GM23338 (cell line): ENCODE results near the gene SUSD4. TPM values are rescaled to one million over a fixed set of nuclear protein-coding genes. Genes with fewer than 3 reads are reported as not detected.

Experiments used
- ATAC-seq: fragments of 200-7000 bp; cut with Tn5 transposase; 3 replicates; pipeline ENCODE4 v1.9.1; 2020
- DNase-seq: peaks from one replicate; pipeline ENCODE4 v3.0.0-alpha.2; 2015; ENCODE audit warnings: low spot score
- H2AFZ ChIP-seq: fragments of 200-600 bp; sonication (generic); 2 replicates; pipeline ENCODE4 v1.8.0; 2016; ENCODE audit warnings: antibody characterized with exemption, mild to moderate bottlenecking, moderate library complexity
- H3F3A ChIP-seq: fragments of 200-600 bp; sonication (generic); replicated peaks from 2 replicates; pipeline ENCODE4 v1.8.0; 2017; ENCODE audit warnings: antibody characterized with exemption, mixed run types, low read depth
- H3K27ac ChIP-seq: fragments of 200-600 bp; sonication (generic); 2 replicates; pipeline ENCODE4 v1.6.1; 2016; ENCODE audit warnings: low read depth
- H3K27me3 ChIP-seq: fragments of 200-600 bp; sonication (generic); 2 replicates; pipeline ENCODE4 v1.8.0; 2016; ENCODE audit warnings: mild to moderate bottlenecking, mixed run types, moderate library complexity; ENCODE audit not compliant: insufficient read depth
- H3K36me3 ChIP-seq: fragments of 200-600 bp; sonication (generic); 2 replicates; pipeline ENCODE4 v1.8.0; 2016; ENCODE audit warnings: mild to moderate bottlenecking; ENCODE audit not compliant: insufficient read depth
- H3K4me1 ChIP-seq: fragments of 200-600 bp; sonication (generic); 2 replicates; pipeline ENCODE4 v1.8.0; 2016; ENCODE audit warnings: mild to moderate bottlenecking, moderate library complexity; ENCODE audit not compliant: insufficient read depth
- H3K4me2 ChIP-seq: fragments of 200-600 bp; sonication (generic); 2 replicates; pipeline ENCODE4 v1.7.1; 2017; ENCODE audit warnings: mixed run types
- H3K4me3 ChIP-seq: fragments of 200-600 bp; sonication (generic); 2 replicates; pipeline ENCODE4 v1.6.1; 2016; ENCODE audit warnings: mixed run types
- H3K79me2 ChIP-seq: fragments of 200-600 bp; sonication (generic); replicated peaks from 2 replicates; pipeline ENCODE4 v1.8.0; 2017; ENCODE audit warnings: mild to moderate bottlenecking; ENCODE audit not compliant: insufficient read depth
- H3K9me2 ChIP-seq: fragments of 200-600 bp; sonication (generic); 2 replicates; pipeline ENCODE4 v1.8.0; 2017; ENCODE audit not compliant: insufficient read depth
- H4K20me1 ChIP-seq: fragments of 200-600 bp; sonication (generic); replicated peaks from 2 replicates; pipeline ENCODE4 v1.8.0; 2017; ENCODE audit warnings: mild to moderate bottlenecking; ENCODE audit not compliant: insufficient read depth
- H3K27ac Mint-ChIP-seq: 2 replicates; pipeline ENCODE4 v1.8.0; 2020; ENCODE audit warnings: inconsistent platforms, mild to moderate bottlenecking, moderate library complexity, mixed read lengths
- H3K27me3 Mint-ChIP-seq: 3 replicates; pipeline ENCODE4 v1.8.0; 2022; ENCODE audit warnings: low read depth, mild to moderate bottlenecking, moderate library complexity, mixed read lengths, inconsistent platforms; ENCODE audit not compliant: insufficient read depth, poor library complexity
- H3K36me3 Mint-ChIP-seq: 3 replicates; pipeline ENCODE4 v1.8.0; 2021; ENCODE audit warnings: low read depth, mild to moderate bottlenecking, inconsistent platforms, moderate library complexity, mixed read lengths
- H3K4me1 Mint-ChIP-seq: 3 replicates; pipeline ENCODE4 v1.8.0; 2020; ENCODE audit warnings: mild to moderate bottlenecking, inconsistent platforms, mixed read lengths
- H3K4me3 Mint-ChIP-seq: 3 replicates; pipeline ENCODE4 v1.8.0; 2021; ENCODE audit warnings: moderate library complexity, mild to moderate bottlenecking, inconsistent platforms, mixed read lengths
- H3K9me3 Mint-ChIP-seq: 3 replicates; pipeline ENCODE4 v1.8.0; 2020; ENCODE audit warnings: moderate library complexity, mild to moderate bottlenecking, inconsistent platforms, mixed read lengths
- CREB1 ChIP-seq: fragments of 250-450 bp; sonication (Bioruptor Pico); IDR thresholded peaks from 2 replicates; pipeline ENCODE4 v1.5.0; 2020; ENCODE audit warnings: low read depth, mild to moderate bottlenecking, moderate library complexity
- CTCF ChIP-seq, 2 experiments: fragments of 200-600 bp in 1 of 2; sonication (generic) in 1 of 2; conservative IDR thresholded peaks; 2 replicates each; pipeline versions ENCODE4 v1.5.1 to v1.6.1; 2016 to 2017; ENCODE audit warnings: antibody characterized with exemption in 2 of 2, low read depth in 2 of 2, mild to moderate bottlenecking in 2 of 2, moderate library complexity in 1 of 2
- EZH2 ChIP-seq: fragments of 200-600 bp; sonication (generic); IDR thresholded peaks from one replicate; pipeline ENCODE4 v1.8.0; 2017; ENCODE audit warnings: antibody characterized with exemption, mild to moderate bottlenecking, low read depth; ENCODE audit not compliant: unreplicated experiment
- EZH2phosphoT487 ChIP-seq: fragments of 200-600 bp; sonication (generic); IDR thresholded peaks from one replicate; pipeline ENCODE4 v1.8.1; 2018; ENCODE audit warnings: antibody characterized with exemption; ENCODE audit not compliant: unreplicated experiment
- JUNB ChIP-seq: IDR thresholded peaks from one replicate; pipeline ENCODE4 v1.6.1; 2016; ENCODE audit warnings: antibody characterized with exemption; ENCODE audit not compliant: unreplicated experiment
- NANOG ChIP-seq: IDR thresholded peaks from 2 replicates; pipeline ENCODE4 v1.6.1; 2016; ENCODE audit warnings: antibody characterized with exemption, borderline replicate concordance
- STAT1 ChIP-seq: IDR thresholded peaks from one replicate; pipeline ENCODE4 v1.6.1; 2016; ENCODE audit warnings: antibody characterized with exemption; ENCODE audit not compliant: unreplicated experiment
- ZNF114 ChIP-seq: fragments of 250-450 bp; sonication (Bioruptor Pico); IDR thresholded peaks from 2 replicates; pipeline ENCODE4 v1.5.0; 2020; ENCODE audit warnings: mild to moderate bottlenecking, moderate library complexity
- ZNF331 ChIP-seq: fragments of 250-450 bp; sonication (Bioruptor Pico); IDR thresholded peaks from 2 replicates; pipeline ENCODE4 v1.5.0; 2020; ENCODE audit warnings: low read depth, mild to moderate bottlenecking, moderate library complexity
- ZNF462 ChIP-seq: fragments of 250-450 bp; sonication (Bioruptor Pico); IDR thresholded peaks from 2 replicates; pipeline ENCODE4 v1.5.0; 2020; ENCODE audit warnings: mild to moderate bottlenecking, moderate library complexity
- polyA plus RNA-seq: library from polyadenylated mRNA; unstranded; fragments of >200 nt; fragmentation: Nextera tagmentation; extraction: Ambion mirVana; gene quantifications from 2 replicates; pipeline ENCODE4 v1.2.1, GENCODE V29; 2016
- total RNA-seq: library from RNA; depleted of rRNA; stranded (reverse); fragments of >200 nt; shearing (Covaris generic); gene quantifications from 2 replicates; pipeline ENCODE4 v1.2.3, GENCODE V29; 2014

The SUSD4 gene
- total and polyA plus RNA-seq, 2 experiments from 2014 or later: 2.3 to 3.6 TPM

GRCh38 chr1:223219318-223219635 is 144.7 kb downstream of the SUSD4 start (continued):
- TF ChIP-seq ZNF462 (CRISPR knock-in tag) (no peak), JUNB (no peak), ZNF331 (CRISPR knock-in tag) (no peak), NANOG (no peak), STAT1 (no peak), EZH2 (no peak), ZNF114 (CRISPR knock-in tag) (no peak), CREB1 (no peak)

DNA sequence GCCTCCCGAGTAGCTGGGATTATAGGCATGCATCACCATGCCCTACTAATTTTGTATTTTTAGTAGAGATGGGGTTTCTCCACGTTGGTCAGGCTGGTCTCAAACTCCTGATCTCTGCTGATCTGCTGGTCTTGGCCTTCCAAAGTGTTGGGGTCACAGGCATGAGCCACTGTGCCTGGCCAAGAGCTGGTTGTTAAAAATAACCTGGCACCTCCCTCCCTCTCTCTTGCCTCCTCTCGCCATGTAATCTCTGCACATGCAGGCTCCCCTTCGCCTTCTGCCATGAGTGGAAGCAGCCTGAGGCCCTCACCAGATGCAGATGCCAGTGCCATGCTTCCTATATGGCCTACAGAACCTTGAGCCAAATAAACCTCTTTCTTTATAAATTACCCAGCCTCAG is 146.2 kb downstream of the SUSD4 start:
- Histone ChIP-seq H3K36me3 (no peaks in the 10 kb centered on the region), H3K27me3 (no peaks in the 10 kb centered on the region), H4K20me1 (no peaks in the 10 kb centered on the region), H3K4me1 (no peaks in the 10 kb centered on the region), H3K9me2 (no peaks in the 10 kb centered on the region), H3F3A (no peaks in the 10 kb centered on the region), H2AFZ (no peak overlapping the region), H3K4me2 (no peak overlapping the region), H3K79me2 (no peaks in the 10 kb centered on the region), H3K27ac (no peak overlapping the region), H3K4me3 (no peak overlapping the region)
- Mint-ChIP-seq H3K27me3 (no peaks in the 10 kb centered on the region), H3K4me3 (no peak overlapping the region), H3K27ac (no peak overlapping the region), H3K4me1 (no peaks in the 10 kb centered on the region), H3K9me3 (peaks cover 26% of the 10 kb centered on the region), H3K36me3 (peaks cover 9% of the 10 kb centered on the region; the same call in 1 of the 3 replicates)
- no peak for ATAC-seq
- no peak for DNase-seq
- TF ChIP-seq NANOG (no peak), EZH2 (no peak), ZNF462 (CRISPR knock-in tag) (no peak), CTCF (conservative IDR thresholded peaks at IDR 0.05; ENCODE audit: low read depth in 2 of 2) (no peak), EZH2phosphoT487 (no peak)
